GM12892 (cell line): ENCODE measurements around the gene CGB7.

Experiments used
- POLR2A ChIP-seq: IDR thresholded peaks from 2 replicates; pipeline ENCODE4 v1.6.1; 2011; ENCODE audit warnings: low read depth, low read length, control low read depth
- POLR2AphosphoS5 ChIP-seq: IDR thresholded peaks from 2 replicates; pipeline ENCODE4 v1.6.1; 2011; ENCODE audit warnings: low read depth, low read length, control low read depth

- no peak for TF ChIP-seq POLR2A
- TF ChIP-seq POLR2AphosphoS5, result no peak
These were observed 14.5 kb upstream of the CGB7 start for GRCh38 chr19:49071860-49072547.
